ENCODE data around the gene TSEN54.
A peak's percentile ranks its signal among the peaks of the same experiment; 100 is the strongest.
"Not testable (repeated sequence)": the region's sequence is repeated elsewhere in the genome, so short reads cannot be mapped to it uniquely, and the experiment has no call there.

Gene TSEN54

DNA sequence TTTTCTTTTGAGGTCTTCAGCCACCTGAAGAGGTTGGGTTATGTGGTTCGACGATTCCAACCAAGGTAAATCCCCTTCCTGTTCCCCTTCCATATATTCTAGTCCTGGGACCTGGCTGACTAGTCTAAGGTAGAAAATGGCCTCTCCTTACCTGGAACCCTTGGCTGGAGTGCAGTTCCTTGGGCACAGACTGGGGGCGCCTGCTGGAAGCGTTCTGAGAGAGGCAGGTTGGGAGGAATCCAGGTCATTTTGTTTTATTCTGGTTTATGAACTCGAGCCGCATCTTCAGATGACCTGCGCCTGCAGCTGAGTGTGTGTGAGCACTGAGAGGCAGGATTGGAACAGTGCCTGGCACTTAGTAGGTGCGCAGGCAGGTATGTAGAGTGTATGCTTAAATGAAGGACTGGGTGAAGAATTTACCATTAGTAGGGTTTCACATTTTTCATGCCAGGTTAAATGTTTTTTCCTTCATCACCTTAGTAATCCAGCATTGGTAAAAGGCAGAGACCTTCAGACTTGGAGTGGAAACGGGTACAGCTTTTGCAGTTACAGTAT lies 2.7 kb downstream of the TSEN54 start:
- no peak for DNase-seq (ENCODE audit: low read depth in 2 of 2)

DNA sequence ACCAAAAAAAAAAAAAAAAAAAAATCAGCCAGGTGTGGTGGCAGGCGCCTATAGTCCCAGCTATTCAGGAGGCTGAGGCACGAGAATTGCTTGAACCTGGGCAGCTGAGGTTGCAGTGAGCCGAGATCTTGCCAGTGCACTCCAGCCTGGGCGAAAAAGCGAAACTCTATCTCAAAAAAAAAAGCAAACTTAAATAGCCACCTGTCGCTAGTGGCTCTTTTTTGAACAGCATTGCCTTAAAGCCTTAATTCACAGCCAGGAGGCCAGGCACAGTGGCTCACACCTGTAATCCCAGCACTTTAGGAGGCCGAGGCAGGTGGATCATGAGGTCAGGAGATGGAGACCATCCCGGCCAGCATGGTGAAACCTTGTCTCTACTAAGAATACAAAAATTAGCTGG lies 4.1 kb downstream of the TSEN54 start:
- not testable (repeated sequence) for DNase-seq (ENCODE audit: low read depth in 2 of 2)

DNA sequence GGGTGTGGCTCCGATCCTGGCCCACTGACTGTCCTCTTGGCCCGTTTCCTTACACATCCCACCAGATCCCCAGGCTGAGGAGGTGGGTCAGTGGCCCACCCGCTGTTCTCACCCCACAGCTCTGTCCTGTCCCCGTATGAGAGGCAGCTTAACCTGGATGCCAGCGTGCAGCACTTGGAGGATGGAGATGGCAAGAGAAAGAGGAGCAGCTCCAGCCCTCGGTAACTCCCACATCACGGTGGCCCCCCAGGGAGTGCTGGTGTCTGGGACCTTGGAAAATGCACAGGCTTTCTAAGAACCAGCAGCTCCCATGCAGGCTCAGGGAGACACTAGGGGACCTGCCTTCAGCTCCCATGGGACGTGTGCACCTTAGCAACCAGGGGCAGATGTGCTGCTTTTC lies 5.0 kb downstream of the TSEN54 start:
- no peak for DNase-seq (ENCODE audit: low read depth in 2 of 2)

DNA sequence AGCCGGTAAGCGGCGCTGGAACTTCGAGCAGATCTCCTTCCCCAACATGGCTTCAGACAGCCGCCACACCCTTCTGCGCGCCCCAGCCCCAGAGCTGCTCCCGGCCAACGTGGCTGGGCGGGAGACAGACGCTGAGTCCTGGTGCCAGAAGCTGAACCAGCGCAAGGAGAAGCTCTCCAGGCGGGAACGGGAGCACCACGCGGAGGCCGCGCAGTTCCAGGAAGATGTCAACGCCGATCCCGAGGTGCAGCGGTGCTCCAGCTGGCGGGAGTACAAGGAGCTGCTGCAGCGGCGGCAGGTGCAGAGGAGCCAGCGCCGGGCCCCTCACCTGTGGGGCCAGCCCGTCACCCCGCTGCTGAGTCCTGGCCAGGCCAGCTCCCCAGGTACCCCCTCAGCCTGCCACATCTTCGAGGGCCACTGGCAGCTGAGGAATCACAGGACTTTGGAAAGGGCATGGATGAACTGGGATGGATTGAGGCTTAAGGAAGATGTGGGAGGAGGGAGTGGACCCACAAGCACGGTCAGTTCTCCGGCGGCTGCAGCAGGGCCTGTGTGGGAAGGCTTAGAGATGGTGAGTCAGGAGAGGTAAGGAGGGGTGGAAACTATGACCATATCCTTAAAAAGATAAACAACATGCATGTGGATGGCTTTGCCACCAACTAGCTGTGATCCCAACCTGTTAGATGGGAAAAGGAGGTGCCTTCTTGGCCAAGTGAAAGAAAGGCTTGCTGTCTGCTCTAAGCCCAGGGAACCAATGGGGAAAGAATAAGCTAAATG lies 5.8 kb downstream of the TSEN54 start:
- DNase-seq (ENCODE audit: low read depth in 2 of 2): no peak

DNA sequence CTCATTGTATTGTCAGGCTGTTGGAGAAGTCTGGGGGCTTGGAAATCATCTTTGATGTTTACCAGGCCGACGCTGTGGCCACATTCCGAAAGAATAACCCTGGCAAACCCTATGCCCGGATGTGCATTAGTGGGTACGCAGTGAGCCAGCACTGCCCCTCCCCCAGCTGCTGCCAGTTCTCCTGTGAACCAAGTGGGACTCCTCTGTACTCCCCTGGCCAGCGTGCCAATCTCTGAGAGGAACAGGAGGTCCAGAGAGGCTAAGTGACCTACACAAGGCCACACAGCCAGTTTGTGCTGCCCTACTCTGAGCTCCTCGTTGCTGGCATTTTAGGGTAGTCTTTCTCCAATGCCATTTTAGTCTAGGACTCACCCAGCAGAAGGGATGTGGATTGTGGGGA lies 7.3 kb downstream of the TSEN54 start:
- no peak for DNase-seq (ENCODE audit: low read depth in 2 of 2)

DNA sequence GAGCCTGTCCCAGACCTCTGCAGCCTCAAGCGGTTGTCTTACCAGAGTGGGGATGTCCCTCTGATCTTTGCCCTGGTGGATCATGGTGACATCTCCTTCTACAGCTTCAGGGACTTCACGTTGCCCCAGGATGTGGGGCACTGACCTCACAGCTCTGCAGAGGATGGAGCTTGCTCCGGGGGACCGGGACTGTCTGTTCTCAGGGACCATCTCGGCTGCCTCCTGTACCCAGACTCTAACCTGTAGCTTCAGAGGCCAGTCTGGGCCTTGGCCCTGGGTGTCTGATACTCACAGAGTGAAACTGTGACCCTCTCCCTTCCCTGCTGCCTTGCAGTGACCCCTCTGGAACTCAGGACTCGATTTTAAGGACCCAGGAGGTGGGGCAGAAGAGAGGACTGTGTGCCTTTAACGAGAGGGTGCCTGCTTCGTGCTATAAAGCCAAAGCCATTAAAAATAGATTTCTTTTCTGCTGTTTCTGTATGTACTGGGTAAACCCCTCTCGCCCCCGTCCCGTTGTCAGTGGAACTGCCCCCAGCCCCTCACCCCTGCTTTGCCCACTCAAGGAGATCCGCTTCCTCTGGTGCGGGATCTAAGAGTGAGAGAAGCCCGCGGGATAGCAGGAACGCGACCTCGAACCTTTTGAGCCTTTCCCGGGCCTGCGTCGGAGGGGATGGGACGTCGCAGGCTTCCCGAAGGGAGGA lies 8.1 kb downstream of the TSEN54 start:
- DNase-seq (ENCODE audit: low read depth in 2 of 2): no peak

DNA sequence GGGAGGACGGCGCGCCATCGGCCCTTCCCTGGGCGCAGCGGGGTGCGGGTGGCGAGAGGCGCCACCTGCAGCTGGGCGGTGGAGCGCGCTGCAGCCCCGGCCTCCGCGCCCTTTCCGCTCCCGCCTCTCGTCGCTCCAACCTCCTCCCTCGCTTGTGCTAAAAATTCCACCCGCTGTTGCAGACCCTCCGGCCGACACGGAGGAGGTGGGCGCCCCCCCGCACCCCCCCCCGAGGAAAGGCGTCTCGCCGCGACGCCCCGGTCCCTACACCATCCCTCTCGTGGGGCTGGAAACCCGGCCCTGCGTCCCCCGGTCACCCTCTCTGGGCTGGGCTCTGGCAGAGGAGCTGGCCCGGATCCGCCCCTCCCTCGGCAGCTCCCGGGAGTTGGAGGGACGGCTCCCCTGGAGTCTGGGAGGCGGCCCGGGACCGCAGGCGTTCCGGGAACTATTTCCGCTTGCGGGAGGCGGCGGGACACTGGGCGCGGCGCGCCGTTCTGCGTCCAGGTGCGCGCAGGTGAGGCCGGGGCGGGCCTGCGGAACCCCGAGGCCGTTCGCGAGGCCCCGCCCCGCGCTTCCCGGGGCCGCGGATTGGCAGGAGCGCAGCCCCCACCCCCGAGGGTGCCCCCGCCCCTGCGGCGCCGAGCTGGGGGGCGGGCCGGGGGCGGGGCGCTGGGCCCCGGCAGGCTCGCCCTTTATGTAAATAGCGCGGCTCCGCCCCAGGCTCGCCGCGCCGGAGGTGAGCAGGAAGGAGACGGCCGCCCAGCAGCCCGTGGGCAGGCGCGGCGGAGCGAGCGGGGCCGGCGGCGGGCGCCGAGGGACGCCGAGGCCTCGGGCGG lies 8.9 kb downstream of the TSEN54 start, which contains the start of gene LLGL2:
Gene LLGL2 (plus strand): TSS at position 728 of the 836 bp plus-strand sequence. CDS start 17,730 bp downstream, outside the sequence.
- DNase-seq (ENCODE audit: low read depth in 2 of 2): peak; percentile 54 to 83

DNA sequence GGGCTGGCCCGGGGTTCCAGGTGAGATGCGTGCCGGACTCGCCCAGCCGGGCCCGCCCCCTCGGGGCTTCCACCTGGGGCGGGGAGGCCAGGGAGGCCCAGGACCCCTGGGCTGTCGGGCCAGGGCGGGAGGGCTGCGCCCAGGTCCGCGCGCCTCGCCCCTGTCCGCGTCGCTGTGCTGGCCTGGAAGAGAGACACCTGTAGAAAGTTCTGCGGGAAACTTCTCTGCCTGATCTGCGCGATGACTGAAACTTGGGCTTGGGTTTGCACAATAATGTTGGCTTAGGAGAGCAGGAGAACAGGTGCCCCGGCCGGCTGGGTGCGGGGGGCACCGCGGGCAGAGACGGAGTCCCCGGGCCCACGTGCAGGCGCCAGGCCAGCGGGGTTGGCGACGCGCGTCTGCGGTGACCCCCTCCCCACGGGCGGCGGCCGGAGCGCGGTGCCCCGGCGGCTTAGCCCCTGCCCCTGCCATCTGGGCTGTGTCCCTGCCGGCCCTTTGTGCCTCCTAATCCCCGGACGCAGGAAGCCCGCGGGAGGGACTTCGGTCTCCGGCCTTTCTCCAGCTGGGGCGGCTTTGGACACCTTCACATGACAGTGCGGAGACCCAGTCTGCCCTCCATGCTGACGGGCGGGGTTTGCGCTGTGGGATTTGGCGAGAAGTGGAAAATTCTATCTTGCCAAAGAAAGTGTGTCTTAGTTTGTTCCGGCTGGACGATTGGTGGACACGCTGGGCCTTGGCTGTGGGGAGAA lies 9.7 kb downstream of the TSEN54 start:
- DNase-seq (ENCODE audit: low read depth in 2 of 2): no peak

DNA sequence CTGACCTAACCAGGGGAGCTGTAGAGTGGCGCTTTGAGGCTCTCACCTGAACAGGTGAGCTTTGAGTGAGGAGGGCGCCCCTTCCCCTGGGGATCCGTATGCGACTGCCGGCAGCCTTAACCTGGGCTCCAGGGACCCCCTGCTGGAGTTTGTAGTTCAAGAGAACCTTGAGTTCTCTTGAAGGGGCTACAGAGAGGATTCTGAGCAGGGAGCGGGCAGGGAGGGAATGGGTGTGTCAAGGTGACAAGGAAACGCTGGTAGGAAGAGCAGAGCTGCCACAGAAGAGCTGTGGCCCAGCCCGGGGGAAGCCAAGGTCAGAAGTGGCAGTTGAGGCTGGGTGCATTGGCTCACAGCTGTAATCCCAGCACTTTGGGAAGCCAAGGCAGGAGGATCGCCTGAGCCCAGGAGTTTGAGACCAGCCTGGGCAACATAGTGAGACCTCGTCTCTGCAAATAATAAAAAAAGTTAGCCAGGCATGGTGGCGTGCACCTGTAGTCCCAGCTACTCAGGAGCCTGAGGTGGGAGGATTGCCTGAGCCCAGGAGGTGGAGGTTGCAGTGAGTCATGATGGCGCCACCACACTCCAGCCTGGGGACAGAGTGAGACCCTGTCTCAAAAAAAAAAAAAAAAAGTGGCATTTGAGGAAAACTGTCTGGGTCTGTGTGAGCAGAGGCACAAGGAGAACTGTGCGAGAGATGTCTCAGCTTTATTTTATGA lies 10.4 kb downstream of the TSEN54 start:
- no peak for DNase-seq (ENCODE audit: low read depth in 2 of 2)

DNA sequence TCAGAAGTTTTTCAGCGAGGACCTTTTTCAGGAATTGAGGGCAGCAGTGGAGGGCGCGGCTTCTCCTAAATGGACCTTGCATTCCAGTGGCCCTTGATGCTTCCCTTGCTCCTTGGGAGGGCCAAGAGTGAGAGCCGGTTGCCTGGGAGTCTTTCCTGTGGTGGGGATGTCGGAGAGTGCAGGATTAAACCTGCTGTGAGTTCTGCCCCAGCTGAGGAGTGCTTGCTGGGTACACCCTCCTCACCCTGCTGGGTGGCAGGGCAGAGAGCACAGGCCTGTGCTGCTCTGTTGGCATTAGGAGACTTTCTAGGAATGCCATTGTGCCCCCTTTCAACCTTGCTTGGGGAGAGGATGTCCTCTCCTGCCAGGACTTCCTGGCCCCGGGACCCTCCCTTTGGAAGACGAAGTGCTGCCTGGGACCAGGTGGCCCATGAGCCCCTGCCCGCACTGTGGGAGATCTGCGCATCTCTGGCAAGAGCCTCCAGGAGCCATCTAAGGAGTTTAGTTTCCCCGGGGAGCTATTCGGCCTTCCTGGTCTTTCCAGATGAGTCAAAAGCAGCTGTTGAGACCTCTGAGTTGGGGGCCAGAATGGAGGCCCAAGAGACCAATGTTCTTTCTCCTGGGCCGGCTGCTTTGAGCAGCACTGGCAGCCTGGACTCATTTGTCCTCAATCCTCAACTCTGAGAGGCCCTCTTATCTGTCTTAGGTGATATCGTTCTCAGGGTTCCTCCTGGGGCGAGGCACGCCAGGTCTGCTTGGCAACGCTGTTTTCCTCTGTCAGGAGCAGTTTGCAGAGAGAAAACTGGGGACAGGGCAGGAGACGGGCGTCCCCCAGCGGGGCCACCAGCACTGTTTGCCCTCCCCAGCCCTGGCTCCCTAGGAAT lies 14.8 kb downstream of the TSEN54 start:
- DNase-seq (ENCODE audit: low read depth in 2 of 2): no peak

DNA sequence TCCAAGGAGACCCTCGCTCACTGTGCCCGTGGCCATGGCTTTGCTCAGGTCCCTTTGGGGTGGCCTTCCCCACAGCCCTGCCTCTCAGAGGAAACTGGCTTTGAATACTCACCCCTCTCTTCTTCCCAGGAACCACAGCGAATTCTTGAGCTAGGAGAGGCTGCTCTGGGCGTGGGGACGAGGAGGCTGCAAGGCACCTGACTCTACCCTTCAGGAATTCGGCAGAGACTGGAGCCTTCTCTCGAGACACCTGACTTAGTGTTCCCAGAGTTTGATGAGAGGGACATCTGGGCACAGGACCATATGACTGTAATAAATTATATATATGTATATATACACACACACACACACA lies 15.4 kb downstream of the TSEN54 start:
- no peak for DNase-seq (ENCODE audit: low read depth in 2 of 2)

DNA sequence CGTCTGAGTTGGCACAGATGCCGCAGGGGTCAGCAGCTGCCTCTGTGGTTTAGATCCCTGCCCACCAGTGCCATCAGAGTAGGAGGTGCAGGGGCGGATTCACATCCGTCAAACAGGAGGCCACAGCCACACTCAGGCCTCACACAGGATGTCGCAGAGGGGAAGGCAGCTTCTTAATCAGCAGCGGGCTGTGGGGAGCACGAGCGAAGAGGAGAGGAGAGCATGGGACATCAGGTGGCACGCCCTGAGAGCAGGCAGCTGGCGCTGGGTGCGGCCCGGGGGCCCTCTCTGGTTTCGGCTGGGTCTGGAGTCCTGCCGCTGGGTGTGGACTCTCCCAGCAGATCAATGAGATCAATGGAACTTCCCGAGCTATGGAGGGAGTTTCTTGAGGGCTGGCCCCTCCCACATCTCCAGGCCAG lies 18.8 kb downstream of the TSEN54 start:
- DNase-seq (ENCODE audit: low read depth in 2 of 2): peak; percentile 46 to 57

DNA sequence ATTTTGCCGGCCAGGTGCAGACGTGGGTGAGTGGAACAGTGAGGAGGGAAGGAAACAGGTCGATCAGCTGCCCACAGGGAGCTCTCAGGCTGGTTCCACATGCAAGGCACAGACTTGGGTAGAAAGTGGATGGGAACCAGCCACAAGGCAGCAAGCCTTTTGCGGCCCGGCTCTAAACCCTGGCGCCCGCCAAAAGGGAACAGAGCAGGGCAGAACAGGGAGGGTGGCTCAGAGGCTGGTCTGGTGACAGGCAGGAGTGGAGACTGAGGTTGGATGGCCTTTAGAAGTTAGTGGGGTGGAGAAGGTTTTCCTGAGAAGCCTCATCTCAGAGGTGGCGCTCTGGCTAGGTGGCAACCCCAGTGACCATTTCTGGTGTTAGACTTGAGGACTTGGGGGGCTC lies 19.5 kb downstream of the TSEN54 start:
- DNase-seq (ENCODE audit: low read depth in 2 of 2): no peak

DNA sequence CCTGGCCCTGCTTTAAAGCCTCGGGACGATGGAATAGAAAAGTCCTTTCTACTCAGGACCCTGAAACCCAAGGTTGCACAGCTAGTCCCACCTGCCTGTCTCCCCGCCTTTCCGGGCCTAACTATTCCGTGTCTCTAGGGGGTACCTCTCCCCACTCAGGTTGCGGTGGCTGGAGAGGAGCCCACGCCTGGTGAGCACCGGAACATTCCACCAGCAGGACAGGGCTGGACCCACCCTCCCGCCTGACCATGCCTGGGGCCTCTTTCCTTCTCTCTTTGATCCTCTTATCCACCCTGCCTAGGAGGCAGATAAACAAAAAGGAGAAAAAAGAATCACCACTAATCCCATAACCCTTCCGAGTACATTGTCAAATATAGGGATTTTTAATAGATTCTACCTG lies 20.0 kb downstream of the TSEN54 start:
- no peak for DNase-seq (ENCODE audit: low read depth in 2 of 2)

DNA sequence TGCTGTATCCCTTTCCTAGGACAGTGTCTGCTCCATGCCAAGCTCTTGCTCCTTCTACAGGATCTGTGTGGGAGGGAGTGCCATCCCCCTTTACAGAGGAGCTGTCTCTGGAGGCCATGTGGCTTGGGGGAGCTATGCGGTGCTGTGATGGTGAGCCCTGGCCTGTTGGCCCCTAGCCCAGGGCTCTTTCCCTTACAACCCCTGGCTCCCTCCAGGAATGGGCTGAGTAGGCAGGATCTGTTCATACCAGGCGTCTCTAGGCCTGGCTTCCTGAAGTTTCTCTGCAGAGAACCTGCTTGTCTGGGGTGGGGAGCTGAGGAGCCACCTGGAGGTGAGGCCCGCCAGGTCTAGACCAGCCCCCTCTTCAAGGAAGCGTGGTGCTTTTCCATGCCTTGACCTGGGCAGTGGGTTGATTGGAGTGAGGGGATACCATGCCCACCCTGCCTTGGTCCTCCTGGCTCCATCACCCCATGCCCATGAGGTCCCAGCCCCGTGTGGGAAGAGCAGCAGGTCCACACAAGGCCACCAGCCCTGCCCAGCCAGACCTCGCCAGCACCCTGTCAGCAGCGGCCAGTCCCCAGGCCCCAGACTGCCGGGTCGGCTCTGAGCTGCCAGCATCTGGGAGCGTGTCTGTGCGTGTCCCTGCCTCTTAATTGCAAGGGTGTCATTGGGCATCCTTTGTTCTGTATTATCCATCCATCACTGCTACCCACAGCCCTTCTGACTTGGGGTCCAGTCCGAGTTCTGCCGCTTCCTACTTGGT lies 23.8 kb downstream of the TSEN54 start:
- DNase-seq (ENCODE audit: low read depth in 2 of 2): no peak

DNA sequence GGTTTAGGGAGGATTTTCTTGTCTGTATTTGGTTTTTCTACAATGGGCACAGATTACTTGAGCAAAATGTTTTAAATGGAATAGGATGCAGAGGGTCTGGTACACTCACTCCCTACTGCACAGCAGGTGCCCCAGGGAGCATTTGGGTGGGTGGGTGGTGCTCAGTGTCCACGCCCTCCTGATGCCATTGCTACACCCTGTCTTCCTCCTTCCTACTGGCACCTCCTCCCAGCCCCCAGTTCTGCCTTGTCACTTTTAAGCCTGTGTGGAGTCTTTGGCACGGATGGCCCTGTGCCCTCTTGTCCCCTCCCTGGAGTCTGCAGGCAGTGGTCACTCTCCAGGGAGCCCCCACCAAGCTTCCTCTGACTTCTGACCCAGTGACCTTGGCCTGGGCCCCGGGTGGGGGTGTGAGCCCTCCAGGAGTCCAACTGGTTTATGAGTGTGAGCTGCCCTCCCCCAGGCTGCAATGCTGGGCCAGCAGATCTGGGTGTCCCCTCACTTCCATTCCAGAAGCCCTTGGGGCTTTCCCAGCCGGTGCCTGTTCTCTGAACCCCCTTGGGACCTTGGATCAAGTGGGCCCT lies 24.7 kb downstream of the TSEN54 start:
- no peak for DNase-seq (ENCODE audit: low read depth in 2 of 2)

DNA sequence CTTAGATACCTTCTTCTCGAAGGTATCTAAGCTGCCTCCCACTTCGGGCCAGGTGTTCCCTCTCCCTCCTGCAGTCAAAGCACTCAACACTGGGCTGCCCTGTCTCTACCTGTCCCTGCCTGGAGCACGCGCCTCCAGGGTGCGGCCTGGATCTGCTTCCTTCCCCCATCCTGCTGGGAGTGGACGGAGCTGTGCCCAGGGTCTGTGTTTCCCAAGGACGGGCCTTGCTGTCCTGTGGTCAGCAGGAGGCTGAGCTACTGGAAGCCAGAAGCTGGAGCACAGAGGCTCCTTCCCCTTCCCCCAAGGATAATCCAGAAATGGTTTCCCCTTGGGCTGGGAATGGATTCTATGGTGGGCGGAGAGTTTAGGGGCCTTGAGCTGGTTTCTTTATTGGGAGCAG lies 25.9 kb downstream of the TSEN54 start:
- DNase-seq (ENCODE audit: low read depth in 2 of 2): no peak

DNA sequence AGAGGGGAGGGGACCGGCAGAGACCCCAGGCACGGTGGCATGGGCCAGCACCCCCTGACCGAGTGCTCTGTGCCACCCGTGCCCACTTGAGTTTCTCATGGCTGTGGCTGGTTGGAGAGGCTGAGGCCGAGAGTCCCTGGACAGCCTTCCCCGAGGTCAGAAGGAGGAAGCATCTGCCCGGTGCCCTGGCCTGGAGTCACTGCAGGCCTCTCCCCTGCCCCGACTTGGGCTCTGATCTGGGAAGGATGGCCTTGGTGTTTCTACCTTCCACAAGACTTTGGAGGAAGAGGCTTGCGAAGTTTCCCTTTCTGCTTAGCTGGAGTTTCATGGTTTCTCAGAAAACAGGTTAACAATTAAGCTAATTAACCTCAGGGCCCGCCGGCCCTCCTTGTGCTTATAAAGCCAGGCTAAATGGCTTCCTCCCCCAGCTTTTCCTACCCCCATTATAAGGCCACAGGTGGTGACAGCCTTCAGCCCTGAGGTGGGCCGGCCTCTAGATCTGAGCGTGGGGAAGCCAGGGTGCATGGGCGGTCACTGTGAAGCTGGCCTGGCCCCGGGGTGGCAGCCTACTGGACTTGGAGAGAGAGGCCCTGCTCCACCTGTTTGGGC lies 26.5 kb downstream of the TSEN54 start:
- no peak for DNase-seq (ENCODE audit: low read depth in 2 of 2)
